GM12878 (cell line): ENCODE measurements around the gene SCLY. TPM values are rescaled to one million over a fixed set of nuclear protein-coding genes. Genes with fewer than 3 reads are reported as not detected.

ENCODE experiments used
- CEBPZ ChIP-seq: fragments of 150-350 bp; IDR thresholded peaks from 2 replicates; pipeline ENCODE4 v1.6.1; 2016; ENCODE audit warnings: low read depth, low read length
- EZH2 ChIP-seq: IDR thresholded peaks from 2 replicates; pipeline ENCODE4 v1.6.1; 2012; ENCODE audit warnings: low read depth, mild to moderate bottlenecking, control low read depth, inconsistent platforms, low read length, borderline replicate concordance; ENCODE audit not compliant: control insufficient read depth
- MTA2 ChIP-seq: fragments of 450-650 bp; IDR thresholded peaks from 2 replicates; pipeline ENCODE4 v1.6.1; 2016; ENCODE audit warnings: low read depth, mild to moderate bottlenecking, moderate library complexity
- POLR2A ChIP-seq: IDR thresholded peaks from 2 replicates; pipeline ENCODE4 v1.6.1; 2011; ENCODE audit warnings: low read depth, mild to moderate bottlenecking, low read length
- PRDM15 ChIP-seq: fragments of 450-650 bp; formaldehyde crosslinking; IDR thresholded peaks from 2 replicates; pipeline ENCODE4 v1.4.0; 2020; ENCODE audit warnings: mild to moderate bottlenecking, moderate library complexity
- RAD51 ChIP-seq: fragments of 450-650 bp; IDR thresholded peaks from 2 replicates; pipeline ENCODE4 v1.6.1; 2016; ENCODE audit warnings: moderate library complexity, mild to moderate bottlenecking, inconsistent platforms
- RELA ChIP-seq: fragments of 450-650 bp; IDR thresholded peaks from 2 replicates; pipeline ENCODE4 v1.8.0; 2014; ENCODE audit warnings: borderline replicate concordance; ENCODE audit not compliant: partially characterized antibody
- SREBF2 ChIP-seq: IDR thresholded peaks from 2 replicates; pipeline ENCODE4 v1.6.1; 2012; ENCODE audit warnings: mild to moderate bottlenecking, low read length
- TARDBP ChIP-seq: IDR thresholded peaks from 2 replicates; pipeline ENCODE4 v1.6.1; 2016; ENCODE audit warnings: borderline replicate concordance
- USF1 ChIP-seq: IDR thresholded peaks from 2 replicates; pipeline ENCODE4 v1.6.1; 2011; ENCODE audit warnings: borderline replicate concordance, low read depth, mild to moderate bottlenecking, moderate library complexity, mixed read lengths, low read length; ENCODE audit not compliant: insufficient read depth; ENCODE audit errors: extremely low read length
- polyA plus RNA-seq, 11 experiments: library from polyadenylated mRNA; depleted of rRNA in 4 of 11; unstranded in 6 of 11; stranded (reverse) in 5 of 11; fragments of >200 nt; fragmentation: Nextera tagmentation in 4 of 11; fragmentation: Illumina TruSeq in 1 of 11; extraction: Ambion mirVana in 4 of 11; extraction: Trizol in 1 of 11; gene quantifications; 1 replicate in 1 of 11; 2 replicates in 10 of 11; pipeline versions ENCODE4 v1.2.1 to v1.2.3, GENCODE V29; 2011 to 2016; ENCODE audit warnings: inconsistent platforms in 2 of 11, missing spikeins in 2 of 11, low read depth in 1 of 11
- total RNA-seq, 4 experiments: library from RNA; depleted of rRNA in 3 of 4; stranded (reverse); fragments of >200 nt in 3 of 4; fragmentation: Illumina TruSeq in 1 of 4; extraction: Trizol in 1 of 4; gene quantifications; 2 replicates each; pipeline versions ENCODE4 v1.2.1 to v1.2.3, GENCODE V29; 2013 to 2021
- TF ChIP-seq, protein P1 (sequence below): fragments of 450-650 bp; IDR thresholded peaks from 2 replicates; pipeline ENCODE4 v1.6.1; 2017; ENCODE audit warnings: mild to moderate bottlenecking, low read depth, inconsistent platforms; ENCODE audit not compliant: poor library complexity, severe bottlenecking
- TF ChIP-seq, protein P2 (sequence below): fragments of 450-650 bp; formaldehyde crosslinking; IDR thresholded peaks from 2 replicates; pipeline ENCODE4 v1.4.0; 2022; ENCODE audit warnings: mild to moderate bottlenecking, moderate library complexity
- TF ChIP-seq, protein P3 (sequence below): fragments of 450-650 bp; IDR thresholded peaks from 2 replicates; pipeline ENCODE4 v1.6.1; 2017; ENCODE audit warnings: borderline replicate concordance

The SCLY gene
- total and polyA plus RNA-seq, 10 of the 15 experiments (the other 5 are each of a cell fraction or from before 2014, with no cell fraction given), result 3.3 to 49.1 (median 32.3) TPM

DNA sequence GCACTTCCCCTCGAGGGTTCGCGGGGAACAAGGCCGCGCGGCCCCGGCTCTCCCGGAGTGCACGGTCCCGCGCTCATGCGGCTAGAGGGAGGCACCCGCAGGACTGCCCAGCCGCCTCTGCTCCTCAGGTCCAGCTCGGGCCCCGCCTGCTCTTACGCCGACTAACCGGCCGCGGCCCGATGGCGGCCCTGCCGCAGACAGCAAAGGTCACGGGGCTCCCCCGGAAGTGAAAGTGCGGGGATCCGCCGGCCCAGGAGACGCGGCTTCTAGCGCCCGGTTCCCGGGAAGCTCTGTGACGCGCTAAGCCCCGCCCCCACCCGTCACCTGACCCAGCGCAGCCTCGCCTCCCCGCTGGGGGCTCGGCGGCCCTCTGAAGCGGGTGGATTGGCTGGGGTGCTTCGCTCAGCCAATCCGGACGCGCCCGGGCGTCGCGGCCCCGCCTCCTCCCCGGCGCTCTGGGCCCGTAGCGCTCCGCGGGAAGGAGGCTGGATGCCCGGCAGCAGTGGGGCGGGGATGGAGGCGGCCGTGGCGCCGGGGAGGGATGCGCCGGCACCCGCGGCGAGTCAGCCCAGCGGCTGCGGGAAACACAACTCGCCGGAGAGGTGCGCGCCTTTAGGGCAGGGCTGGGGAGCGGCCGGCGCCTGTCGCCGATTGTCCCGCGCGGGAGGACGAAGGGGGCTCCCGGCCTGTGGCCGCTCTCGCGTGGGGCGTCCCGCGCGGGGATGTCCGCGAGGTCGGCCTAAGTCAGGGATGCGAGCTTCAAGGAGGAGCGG lies at the start of gene SCLY (continued):
- TF ChIP-seq, protein P1, sequence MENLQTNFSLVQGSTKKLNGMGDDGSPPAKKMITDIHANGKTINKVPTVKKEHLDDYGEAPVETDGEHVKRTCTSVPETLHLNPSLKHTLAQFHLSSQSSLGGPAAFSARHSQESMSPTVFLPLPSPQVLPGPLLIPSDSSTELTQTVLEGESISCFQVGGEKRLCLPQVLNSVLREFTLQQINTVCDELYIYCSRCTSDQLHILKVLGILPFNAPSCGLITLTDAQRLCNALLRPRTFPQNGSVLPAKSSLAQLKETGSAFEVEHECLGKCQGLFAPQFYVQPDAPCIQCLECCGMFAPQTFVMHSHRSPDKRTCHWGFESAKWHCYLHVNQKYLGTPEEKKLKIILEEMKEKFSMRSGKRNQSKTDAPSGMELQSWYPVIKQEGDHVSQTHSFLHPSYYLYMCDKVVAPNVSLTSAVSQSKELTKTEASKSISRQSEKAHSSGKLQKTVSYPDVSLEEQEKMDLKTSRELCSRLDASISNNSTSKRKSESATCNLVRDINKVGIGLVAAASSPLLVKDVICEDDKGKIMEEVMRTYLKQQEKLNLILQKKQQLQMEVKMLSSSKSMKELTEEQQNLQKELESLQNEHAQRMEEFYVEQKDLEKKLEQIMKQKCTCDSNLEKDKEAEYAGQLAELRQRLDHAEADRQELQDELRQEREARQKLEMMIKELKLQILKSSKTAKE, result no peak
- TF ChIP-seq MTA2 (peak; percentile 59; the same call in 1 of the 2 replicates), CEBPZ (no peak), TARDBP (no peak), USF1 (peak; percentile 91), PRDM15 (CRISPR knock-in tag) (no peak), RAD51 (peak; percentile 86), EZH2 (no peak), POLR2A (peak; percentile 93), SREBF2 (no peak), RELA (peak; percentile 30)
- TF ChIP-seq, protein P2, sequence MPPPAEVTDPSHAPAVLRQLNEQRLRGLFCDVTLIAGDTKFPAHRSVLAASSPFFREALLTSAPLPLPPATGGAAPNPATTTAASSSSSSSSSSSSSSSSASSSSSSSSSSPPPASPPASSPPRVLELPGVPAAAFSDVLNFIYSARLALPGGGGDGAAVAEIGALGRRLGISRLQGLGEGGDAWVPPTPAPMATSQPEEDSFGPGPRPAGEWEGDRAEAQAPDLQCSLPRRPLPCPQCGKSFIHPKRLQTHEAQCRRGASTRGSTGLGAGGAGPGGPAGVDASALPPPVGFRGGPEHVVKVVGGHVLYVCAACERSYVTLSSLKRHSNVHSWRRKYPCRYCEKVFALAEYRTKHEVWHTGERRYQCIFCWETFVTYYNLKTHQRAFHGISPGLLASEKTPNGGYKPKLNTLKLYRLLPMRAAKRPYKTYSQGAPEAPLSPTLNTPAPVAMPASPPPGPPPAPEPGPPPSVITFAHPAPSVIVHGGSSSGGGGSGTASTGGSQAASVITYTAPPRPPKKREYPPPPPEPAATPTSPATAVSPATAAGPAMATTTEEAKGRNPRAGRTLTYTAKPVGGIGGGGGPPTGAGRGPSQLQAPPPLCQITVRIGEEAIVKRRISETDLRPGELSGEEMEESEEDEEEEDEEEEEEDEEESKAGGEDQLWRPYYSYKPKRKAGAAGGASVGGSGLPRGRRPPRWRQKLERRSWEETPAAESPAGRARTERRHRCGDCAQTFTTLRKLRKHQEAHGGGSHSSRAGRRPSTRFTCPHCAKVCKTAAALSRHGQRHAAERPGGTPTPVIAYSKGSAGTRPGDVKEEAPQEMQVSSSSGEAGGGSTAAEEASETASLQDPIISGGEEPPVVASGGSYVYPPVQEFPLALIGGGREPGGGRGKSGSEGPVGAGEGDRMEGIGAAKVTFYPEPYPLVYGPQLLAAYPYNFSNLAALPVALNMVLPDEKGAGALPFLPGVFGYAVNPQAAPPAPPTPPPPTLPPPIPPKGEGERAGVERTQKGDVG (CRISPR knock-in tag), result no peak
- TF ChIP-seq, protein P3, sequence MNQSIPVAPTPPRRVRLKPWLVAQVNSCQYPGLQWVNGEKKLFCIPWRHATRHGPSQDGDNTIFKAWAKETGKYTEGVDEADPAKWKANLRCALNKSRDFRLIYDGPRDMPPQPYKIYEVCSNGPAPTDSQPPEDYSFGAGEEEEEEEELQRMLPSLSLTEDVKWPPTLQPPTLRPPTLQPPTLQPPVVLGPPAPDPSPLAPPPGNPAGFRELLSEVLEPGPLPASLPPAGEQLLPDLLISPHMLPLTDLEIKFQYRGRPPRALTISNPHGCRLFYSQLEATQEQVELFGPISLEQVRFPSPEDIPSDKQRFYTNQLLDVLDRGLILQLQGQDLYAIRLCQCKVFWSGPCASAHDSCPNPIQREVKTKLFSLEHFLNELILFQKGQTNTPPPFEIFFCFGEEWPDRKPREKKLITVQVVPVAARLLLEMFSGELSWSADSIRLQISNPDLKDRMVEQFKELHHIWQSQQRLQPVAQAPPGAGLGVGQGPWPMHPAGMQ, result no peak
